ENCODE results near the gene SASS6.
"Not testable (repeated sequence)": the region's sequence is repeated elsewhere in the genome, so short reads cannot be mapped to it uniquely, and the experiment has no call there.

SASS6 gene

DNA sequence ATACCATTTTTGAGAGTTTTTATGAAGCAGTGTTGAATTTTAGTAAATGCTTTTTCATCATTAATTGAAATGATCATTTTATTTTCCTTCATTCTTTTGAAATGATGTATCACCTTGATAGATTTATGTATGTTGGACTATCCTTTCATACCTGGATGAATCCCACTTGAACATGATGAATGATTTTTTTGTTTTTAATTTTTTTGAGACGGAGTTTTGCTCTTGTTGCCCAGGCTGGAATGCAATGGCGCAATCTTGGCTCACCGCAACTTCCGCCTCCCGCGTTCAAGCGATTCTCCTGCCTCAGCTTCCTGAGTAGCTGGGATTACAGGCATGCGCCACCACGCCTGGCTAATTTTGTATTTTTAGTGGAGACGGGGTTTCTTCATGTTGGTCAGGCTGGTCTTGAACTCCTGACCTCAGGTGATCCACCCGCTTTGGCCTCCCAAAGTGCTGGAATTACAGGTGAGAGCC lies 85.5 kb downstream of the SASS6 start:
- H3K27me3 Mint-ChIP-seq, H3K9me3 Mint-ChIP-seq, DNase-seq, H3K4me3 Mint-ChIP-seq, CTCF ChIA-PET, H3K27ac Mint-ChIP-seq: not testable (repeated sequence)
- H3K36me3 Mint-ChIP-seq = peaks cover 56% of the 10 kb centered on the region
- peaks cover 69% of the 10 kb centered on the region for H3K4me1 Mint-ChIP-seq

DNA sequence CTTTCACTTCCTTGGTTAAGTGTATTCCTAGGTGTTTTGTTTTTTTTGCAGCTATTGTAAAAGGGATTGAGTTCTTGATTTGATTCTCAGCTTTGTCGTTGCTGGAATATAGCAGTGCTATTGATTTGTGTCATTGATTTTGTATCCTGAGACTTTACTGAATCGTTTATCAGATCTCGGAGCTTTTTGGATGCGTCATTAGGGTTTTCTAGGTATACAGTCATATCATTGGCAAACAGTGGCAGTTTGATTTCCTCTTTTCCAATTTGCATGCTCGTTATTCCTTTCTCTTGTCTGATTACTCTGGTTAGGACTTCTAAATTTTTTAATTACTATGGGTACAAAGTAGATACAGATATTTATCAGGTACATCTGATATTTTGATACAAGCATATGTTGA lies 87.5 kb downstream of the SASS6 start:
- Mint-ChIP-seq H3K27ac (no peak overlapping the region), H3K4me3 (no peak overlapping the region), H3K36me3 (peaks cover 51% of the 10 kb centered on the region), H3K27me3 (no peaks in the 10 kb centered on the region), H3K4me1 (peaks cover 74% of the 10 kb centered on the region), H3K9me3 (peaks cover 5% of the 10 kb centered on the region)
- CTCF ChIA-PET = no interaction called here
- DNase-seq = no peak

DNA sequence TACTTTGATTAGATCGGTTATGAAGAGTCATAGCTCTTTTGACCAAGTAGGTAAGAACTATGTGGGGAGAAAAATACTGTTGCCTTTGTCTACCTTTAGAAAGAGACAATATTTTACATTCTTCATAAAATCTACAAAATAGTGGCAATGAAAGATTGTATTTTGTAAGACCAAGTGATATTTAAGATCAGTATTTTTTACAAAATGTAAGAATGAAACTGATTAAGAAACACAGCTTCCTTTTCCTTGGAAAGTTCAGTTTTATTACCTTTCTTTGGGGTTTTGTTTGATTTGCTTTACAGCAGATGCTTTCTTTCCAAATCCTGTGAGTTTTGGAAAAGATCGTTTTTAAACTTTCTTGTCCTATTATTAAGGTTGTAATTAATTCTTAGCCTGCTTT lies 93.1 kb downstream of the SASS6 start:
- Mint-ChIP-seq H3K4me3 (peak overlapping the region; percentile 84), H3K27me3 (no peaks in the 10 kb centered on the region), H3K27ac (peak overlapping the region; percentile 99), H3K4me1 (peaks cover 64% of the 10 kb centered on the region), H3K9me3 (peaks cover 5% of the 10 kb centered on the region), H3K36me3 (peaks cover 27% of the 10 kb centered on the region)
- no peak for DNase-seq
- CTCF ChIA-PET = no interaction called here

DNA sequence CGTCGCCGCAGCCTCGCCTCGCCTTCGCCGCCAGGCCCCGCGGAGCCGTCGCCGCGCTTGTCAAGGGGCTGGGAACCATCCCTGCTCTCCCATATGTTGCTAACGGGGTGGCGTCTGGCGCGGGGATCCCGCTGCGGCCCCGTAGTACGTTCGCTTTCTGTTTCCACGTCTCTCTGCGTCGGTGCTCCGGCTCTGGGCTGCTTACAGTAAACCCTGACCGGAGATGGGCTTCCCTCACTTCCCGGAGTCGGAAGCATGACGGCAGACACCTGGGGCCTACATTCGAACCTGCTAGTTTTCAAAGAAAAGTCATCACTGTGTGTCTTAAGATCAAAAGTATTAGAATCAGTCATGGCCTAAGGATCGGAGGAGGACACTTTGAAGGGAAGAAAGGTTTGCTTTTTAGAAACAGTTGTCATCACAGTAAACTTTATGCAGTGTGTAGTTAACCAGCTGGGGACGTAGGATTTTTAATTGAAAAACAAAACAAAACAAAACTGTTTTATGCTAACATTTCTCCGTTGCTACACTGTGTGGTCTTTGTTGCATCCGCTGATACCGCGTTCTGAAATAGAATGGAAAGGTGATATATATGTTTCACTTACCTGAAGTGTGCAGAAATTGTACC lies 94.0 kb downstream of the SASS6 start:
- CTCF ChIA-PET = no interaction called here
- H3K36me3 Mint-ChIP-seq = peaks cover 21% of the 10 kb centered on the region
- H3K4me1 Mint-ChIP-seq = peaks cover 64% of the 10 kb centered on the region
- H3K27ac Mint-ChIP-seq = peak overlapping the region; percentile 99
- DNase-seq = peak; percentile 88
- H3K27me3 Mint-ChIP-seq = no peaks in the 10 kb centered on the region
- peaks cover under 1% of the 10 kb centered on the region for H3K9me3 Mint-ChIP-seq
- peak overlapping the region; percentile 84 for H3K4me3 Mint-ChIP-seq

DNA sequence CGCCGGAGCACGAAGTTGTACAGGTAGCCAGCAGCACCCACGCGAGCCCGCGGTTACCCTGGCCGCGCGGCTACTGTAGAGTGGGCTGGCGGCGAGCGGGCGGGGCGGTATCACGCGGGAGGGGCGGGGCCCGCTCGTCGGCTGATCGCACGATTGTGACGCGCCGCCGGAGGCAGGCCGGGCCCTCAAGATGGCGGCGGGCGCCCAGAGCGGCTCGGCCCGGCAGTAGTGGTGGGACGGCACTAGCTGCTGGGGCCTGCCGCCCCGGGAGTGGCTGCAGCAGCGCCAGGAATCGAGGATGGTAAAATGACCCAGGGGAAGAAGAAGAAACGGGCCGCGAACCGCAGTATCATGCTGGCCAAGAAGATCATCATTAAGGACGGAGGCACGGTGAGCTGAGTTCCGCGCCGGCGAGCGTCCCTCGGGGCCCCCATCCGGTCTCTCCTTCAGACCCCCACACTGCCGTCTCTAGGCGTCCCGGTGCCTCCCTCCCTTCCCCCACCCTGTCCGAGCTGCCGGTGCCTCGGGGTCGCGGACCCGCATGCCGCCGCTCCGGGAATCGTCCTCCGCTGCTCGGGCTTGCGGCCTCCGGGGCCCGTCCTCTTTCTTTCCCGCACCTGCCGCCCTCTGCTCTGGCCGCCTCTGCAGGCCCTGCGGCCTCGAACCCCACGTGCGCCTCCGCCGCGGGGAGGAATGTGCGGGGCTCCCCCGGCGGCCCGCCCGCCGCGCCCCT lies 94.6 kb downstream of the SASS6 start:
- Mint-ChIP-seq H3K27ac (peak overlapping the region; percentile 99), H3K4me1 (peaks cover 60% of the 10 kb centered on the region), H3K9me3 (no peaks in the 10 kb centered on the region), H3K27me3 (no peaks in the 10 kb centered on the region), H3K4me3 (peak overlapping the region; percentile 84), H3K36me3 (peaks cover 16% of the 10 kb centered on the region)
- CTCF ChIA-PET = no interaction called here
- peak; percentile 92 for DNase-seq

DNA sequence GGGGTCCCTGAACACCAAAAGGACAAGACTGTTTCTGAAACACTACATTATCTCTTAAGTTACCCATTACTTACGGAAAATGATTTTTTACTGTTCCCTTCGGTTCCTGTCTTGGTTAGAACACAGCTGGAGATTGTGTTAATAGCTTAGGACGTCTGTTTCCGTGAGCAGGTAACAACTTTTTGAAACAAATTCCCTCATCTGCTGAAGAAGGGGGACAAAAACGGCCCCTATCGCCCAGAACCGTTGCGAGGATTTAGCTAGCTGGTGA lies 95.1 kb downstream of the SASS6 start:
- Mint-ChIP-seq H3K9me3 (no peaks in the 10 kb centered on the region), H3K27ac (peak overlapping the region; percentile 99), H3K4me3 (peak overlapping the region; percentile 84), H3K36me3 (peaks cover 15% of the 10 kb centered on the region), H3K4me1 (peaks cover 56% of the 10 kb centered on the region), H3K27me3 (no peaks in the 10 kb centered on the region)
- DNase-seq = no peak
- CTCF ChIA-PET = no interaction called here

DNA sequence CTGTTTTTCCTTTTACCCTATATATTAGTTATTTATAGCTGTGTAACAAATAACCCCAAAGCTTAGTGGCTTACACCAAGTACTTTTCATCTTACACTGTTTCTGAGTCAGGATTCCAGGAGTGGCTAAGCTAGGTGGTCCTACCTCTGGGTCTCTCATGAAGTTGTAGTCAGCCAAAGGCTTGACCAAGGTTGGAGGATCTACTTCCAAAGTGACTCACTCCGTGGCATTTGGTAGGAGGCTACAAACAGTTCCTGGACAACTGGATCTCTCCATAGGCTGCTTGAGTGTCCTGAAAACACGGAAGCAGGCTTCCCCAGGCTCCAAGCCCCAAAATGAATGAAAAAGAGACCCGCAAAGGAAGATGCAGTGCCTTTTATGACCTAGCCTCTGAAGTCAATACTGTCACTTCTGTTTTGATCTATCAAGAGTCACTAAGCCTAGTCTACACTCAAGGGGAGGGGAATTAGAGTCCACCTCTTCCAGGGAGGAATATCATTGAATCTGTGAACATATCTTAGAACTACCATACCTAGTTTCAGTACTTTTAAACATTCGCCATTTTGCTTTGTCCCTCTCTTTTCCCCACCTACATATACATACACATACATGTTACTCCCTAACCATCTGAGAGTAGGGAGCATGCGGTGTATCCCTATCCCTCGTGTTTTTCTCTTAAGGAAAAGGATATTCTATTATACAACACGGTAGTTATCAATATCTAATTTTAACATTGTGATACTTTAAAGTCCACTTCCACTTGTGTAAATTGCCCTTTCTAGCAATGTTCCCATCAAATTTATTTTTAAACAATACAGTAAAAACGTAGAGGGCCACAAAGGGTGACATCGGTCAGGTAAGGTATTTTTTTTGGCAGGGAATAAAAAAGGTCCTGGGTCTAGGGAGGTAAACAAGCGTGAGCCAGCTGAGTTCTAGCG lies 95.7 kb downstream of the SASS6 start:
- Mint-ChIP-seq H3K9me3 (no peaks in the 10 kb centered on the region), H3K36me3 (peaks cover 15% of the 10 kb centered on the region), H3K27me3 (no peaks in the 10 kb centered on the region), H3K4me1 (peaks cover 50% of the 10 kb centered on the region), H3K27ac (peak overlapping the region; percentile 99), H3K4me3 (peak overlapping the region; percentile 84)
- no peak for DNase-seq
- CTCF ChIA-PET = no interaction called here

DNA sequence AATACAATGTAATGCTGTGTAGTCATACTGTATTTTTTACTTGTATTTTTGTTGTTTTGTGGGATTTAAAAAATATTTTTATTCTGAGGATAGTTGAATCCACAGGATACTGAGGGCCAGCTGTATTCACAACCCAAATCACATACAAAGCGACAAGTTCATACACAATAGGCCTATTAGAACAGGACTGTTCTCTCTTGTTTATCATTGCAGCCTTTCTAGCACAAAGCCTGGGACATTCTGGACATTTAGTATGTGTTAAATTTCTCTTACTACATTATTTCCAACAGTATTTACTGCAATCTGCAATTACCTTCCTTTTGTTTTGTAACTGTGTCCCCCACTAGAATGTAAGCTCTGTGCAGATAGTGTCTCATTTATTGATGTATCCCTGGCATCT lies 97.5 kb downstream of the SASS6 start:
- Mint-ChIP-seq H3K27ac (no peak overlapping the region), H3K9me3 (no peaks in the 10 kb centered on the region), H3K4me3 (no peak overlapping the region), H3K4me1 (peaks cover 39% of the 10 kb centered on the region), H3K27me3 (no peaks in the 10 kb centered on the region), H3K36me3 (peaks cover 12% of the 10 kb centered on the region)
- DNase-seq = no peak
- CTCF ChIA-PET = interaction anchor here (0.9 to 1.0 kb wide), 2 partner anchors 227 to 420 kb away, joined by 3 read pairs; no protein-coding TSS in a partner anchor

DNA sequence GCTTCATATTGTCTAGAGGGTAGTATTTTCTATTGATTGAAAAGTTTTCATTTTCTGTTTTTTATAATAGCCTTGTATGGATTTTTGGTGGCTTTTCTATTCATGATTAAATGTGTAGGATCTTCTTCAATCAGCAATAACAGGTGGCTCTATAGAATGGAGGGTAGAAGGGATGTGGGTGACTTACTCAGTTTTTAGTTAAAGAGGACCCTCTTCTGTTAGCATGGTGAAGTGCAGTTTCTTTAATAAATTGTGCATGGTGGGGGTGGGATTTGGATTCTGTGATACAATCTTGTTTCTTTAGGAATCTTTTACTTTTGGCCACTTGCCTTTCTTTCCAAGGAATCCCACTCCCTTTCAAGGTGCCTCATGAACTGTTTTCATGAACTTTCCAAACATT lies 98.3 kb downstream of the SASS6 start:
- no peak overlapping the region for H3K27ac Mint-ChIP-seq
- H3K4me1 Mint-ChIP-seq = peaks cover 33% of the 10 kb centered on the region
- peaks cover 12% of the 10 kb centered on the region for H3K36me3 Mint-ChIP-seq
- H3K9me3 Mint-ChIP-seq = no peaks in the 10 kb centered on the region
- H3K4me3 Mint-ChIP-seq = no peak overlapping the region
- no peak for DNase-seq
- no peaks in the 10 kb centered on the region for H3K27me3 Mint-ChIP-seq
- CTCF ChIA-PET = interaction anchor here (1.0 kb wide), 1 partner anchor 226 kb away, joined by 3 read pairs; no protein-coding TSS in a partner anchor
